GM12801 (cell line): Measurements from ENCODE around the gene BAHD1.

Source experiments
- TF ChIP-seq, protein P1 (sequence below): IDR thresholded peaks from one replicate; pipeline ENCODE4 v1.5.1; 2011; ENCODE audit warnings: control low read depth; ENCODE audit not compliant: insufficient read length; ENCODE audit errors: extremely low read depth

The BAHD1 gene

DNA sequence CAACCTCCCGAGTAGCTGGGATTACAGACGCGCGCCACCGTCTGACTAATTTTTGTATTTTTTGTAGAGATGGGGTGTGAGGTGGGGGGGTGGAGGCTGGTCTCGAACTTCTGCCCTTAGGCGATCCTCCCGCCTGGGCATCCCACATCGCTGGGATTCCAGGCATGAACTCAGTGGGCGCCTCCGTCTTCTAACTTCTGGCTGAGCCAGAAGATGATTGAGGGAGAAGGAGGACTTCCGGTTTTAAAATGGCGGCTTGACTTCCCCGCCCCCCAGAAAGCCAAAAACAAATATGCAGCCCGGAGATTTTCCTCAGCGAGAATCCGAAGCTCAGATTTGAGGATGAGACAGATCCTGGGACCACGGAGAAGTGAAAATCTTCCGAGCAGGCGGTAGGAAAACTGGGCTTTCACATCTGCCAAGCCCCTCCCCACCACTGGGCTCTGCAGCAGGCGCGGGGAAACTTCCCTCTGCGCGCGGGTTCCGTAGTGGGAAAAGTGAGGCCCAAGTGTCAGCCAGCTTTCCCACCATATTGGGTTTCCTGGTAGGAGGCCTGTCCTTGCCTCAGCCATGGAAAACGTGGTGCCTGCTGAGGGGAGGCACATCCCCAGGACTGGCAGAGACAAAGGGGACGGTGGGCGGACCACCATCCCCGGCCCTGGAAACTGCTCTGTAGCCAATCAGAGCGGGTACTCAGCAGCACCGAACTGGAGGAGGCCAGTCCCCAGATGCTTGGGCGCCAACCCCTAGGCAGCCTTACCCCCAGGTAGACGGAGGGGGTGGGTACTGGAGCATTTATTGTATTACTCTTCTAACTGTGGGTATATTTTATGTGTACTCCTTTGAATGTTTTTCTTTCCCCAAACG, 47.3 kb downstream of the BAHD1 start:
- TF ChIP-seq, protein P1, sequence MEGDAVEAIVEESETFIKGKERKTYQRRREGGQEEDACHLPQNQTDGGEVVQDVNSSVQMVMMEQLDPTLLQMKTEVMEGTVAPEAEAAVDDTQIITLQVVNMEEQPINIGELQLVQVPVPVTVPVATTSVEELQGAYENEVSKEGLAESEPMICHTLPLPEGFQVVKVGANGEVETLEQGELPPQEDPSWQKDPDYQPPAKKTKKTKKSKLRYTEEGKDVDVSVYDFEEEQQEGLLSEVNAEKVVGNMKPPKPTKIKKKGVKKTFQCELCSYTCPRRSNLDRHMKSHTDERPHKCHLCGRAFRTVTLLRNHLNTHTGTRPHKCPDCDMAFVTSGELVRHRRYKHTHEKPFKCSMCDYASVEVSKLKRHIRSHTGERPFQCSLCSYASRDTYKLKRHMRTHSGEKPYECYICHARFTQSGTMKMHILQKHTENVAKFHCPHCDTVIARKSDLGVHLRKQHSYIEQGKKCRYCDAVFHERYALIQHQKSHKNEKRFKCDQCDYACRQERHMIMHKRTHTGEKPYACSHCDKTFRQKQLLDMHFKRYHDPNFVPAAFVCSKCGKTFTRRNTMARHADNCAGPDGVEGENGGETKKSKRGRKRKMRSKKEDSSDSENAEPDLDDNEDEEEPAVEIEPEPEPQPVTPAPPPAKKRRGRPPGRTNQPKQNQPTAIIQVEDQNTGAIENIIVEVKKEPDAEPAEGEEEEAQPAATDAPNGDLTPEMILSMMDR: no peak

DNA sequence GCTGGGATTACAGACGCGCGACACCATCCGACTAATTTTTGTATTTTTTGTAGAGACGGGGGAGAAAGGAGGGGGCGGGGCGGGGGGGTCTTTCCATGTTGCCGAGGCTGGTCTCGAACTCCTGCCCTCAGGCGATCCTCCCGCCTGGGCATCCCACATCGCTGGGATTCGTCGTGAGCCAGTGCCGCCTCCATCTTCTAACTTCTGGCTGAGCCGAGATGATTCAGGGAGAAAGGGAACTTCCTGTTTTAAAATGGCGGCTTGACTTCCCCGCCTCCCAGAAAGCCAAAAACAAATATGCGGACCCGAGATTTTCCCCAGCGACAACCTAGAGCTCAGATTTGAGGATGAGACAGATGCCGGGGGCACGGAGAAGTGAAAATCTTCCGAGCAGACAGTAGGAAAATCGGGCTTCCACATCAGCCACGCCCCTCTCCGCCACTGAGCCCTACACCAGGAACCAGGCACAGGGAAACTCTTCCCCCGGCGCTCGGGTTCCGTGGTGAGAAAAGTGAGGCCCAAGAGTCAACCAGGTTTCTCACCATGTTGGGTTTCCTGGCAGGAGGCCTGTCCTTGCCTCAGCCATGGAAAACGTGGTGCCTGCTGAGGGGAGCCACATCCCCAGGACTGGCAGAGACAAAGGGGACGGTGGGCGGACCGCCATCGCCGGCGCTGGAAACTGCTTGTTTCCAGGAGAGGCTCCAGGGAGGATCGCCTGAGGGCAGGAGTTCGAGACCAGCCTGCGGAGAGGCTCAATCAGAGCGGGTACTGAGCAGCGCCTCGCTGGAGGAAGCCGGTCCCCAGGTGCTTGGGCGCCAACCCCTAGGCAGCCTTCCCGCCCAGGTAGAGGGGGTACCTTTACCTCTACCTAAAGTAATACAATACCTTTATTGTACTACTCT, 48.8 kb downstream of the BAHD1 start:
- TF ChIP-seq, protein P1: no peak

DNA sequence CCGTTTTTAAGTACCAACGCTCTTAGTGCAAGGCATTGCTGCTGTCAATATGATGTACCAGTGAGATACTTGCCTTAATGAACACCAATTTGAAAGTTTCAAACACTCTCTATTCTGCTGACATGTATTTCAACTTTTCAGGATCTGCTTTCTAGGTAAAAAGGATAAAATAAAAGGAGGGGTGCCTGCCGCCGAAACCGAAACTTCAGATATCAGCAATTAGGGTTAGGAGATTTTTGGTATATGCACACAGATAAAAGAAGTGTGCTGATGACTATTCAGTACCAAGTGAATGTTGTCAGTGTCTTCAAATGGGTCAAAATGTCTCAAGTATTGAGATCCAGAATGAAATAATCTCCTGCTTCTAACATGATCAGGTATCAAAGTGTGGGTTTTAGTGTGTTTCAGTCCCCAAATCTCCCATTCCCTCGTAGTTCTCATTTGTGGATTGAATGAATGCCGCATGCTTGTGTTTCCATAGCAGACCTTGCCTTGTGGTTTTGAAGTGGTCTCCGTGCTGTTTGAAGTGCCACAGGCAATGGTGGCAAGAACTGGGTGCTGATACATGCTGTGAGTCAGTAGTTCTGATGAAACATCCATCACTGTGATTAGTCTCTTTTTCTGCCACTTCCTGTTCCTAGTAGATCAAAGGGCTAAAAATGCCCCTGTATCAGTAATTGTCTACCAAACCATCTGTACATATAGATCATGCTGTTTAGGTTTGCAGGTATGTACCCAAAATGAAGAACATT, 52.5 kb downstream of the BAHD1 start:
- TF ChIP-seq, protein P1: no peak

DNA sequence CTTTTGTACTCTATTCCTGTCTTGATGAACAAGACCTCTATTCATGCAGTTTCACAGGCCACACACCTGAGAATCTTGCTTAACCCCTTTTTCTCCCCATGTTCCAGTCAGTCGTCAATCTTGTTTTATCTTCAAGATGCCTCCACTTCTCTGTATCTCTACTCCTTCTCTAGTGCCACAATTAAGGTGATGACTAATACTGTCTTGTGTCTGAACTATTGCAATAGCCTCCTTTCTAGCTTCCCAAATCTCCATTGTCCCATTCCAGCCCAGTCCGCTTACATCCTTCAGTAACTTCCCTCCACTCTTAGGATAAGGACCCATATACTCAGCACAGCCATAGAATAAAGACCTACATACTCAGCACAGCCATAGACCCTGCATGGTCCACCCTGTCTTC, 54.8 kb downstream of the BAHD1 start:
- TF ChIP-seq, protein P1: no peak

DNA sequence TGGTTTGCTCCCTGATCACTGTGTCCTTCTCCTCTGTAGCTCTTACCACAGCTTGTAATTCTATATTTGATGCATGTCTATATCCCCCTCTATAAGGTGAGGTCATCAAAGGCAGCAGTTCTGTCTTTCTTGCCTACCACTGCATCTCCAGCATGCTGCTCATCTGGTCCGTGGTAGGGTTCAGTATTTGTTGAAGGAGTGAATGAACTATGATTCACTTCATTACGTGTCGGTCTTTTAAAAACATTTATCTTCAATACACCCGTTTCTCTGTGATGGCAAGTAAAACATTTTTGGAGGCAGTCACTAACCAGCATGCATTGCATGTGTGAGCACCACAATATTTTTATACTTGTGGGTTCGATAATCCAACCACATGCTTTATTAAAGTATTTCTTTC, 57.7 kb downstream of the BAHD1 start:
- TF ChIP-seq, protein P1: no peak

DNA sequence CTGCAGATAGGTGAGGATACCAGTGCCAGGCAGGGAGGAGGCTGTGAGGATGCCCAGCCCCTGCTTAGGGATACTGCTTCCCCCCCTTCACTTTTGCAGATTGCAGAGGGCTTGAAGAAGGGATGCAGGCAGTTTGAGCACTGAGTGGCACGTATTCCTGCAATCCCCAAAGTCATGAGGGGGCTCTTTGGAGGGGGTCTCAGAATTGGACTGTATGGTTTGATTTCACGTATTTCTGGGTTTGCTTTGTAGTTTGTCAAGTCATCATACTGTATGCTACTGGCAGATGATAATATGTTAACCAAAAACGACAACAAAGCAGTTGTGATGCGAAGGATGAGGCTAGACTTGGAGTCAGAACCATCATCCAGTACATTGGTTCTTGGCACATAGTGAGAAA, 58.1 kb downstream of the BAHD1 start:
- TF ChIP-seq, protein P1: no peak

DNA sequence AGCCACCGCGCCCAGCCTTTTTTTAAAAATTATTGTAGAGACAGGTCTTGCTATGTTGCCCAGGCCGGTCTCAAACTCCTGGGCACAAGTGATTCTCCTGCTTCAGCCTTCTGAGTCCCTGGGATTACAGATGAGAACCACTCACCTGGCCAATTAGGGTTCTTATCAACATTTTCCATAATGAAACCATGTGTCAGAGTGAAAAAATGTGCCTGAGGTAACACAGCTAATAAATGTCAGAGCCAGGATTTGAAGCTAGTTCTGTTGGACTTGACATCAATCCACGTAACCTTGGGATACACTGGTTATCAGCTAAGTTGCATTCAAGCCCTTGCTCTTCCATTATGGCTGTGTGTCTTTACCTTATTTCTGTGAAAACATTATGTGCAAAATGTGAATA, 59.2 kb downstream of the BAHD1 start:
- TF ChIP-seq, protein P1: no peak
